NB4 (cell line): ENCODE results near the gene CXorf58.

Source experiments
- MYC ChIP-seq: IDR thresholded peaks from 2 replicates; pipeline ENCODE4 v1.6.1; 2011; ENCODE audit warnings: low read depth, low read length
- POLR2A ChIP-seq: IDR thresholded peaks from 2 replicates; pipeline ENCODE4 v1.6.1; 2011; ENCODE audit warnings: mild to moderate bottlenecking; ENCODE audit not compliant: insufficient read length; ENCODE audit errors: extremely low read depth
- TF ChIP-seq, protein P1 (sequence below): IDR thresholded peaks from one replicate; pipeline ENCODE4 v1.5.1; 2012; ENCODE audit warnings: low read depth, low read length
- TF ChIP-seq, protein P2 (sequence below): IDR thresholded peaks from 2 replicates; pipeline ENCODE4 v1.6.1; 2011; ENCODE audit warnings: low read depth, low read length

DNA sequence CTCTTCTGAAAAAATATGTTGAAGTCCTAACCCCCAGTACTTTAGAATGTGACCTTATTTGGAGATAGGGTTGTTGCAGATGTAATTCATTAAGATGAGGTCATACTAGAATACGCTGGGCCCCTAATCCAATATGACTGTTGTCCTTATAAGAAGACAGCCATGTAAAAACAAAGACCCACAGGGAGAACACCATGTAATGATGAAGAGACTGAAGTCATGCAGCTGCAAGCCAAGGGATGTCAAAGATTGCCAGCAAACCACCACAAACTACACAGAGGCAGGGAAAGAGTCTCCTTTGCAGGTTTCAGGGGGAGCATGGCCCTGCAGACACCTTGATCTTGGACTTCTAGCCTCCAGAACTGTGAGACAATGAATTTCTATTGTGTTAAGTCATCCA is 37.4 kb downstream of the CXorf58 start:
- TF ChIP-seq, protein P1, sequence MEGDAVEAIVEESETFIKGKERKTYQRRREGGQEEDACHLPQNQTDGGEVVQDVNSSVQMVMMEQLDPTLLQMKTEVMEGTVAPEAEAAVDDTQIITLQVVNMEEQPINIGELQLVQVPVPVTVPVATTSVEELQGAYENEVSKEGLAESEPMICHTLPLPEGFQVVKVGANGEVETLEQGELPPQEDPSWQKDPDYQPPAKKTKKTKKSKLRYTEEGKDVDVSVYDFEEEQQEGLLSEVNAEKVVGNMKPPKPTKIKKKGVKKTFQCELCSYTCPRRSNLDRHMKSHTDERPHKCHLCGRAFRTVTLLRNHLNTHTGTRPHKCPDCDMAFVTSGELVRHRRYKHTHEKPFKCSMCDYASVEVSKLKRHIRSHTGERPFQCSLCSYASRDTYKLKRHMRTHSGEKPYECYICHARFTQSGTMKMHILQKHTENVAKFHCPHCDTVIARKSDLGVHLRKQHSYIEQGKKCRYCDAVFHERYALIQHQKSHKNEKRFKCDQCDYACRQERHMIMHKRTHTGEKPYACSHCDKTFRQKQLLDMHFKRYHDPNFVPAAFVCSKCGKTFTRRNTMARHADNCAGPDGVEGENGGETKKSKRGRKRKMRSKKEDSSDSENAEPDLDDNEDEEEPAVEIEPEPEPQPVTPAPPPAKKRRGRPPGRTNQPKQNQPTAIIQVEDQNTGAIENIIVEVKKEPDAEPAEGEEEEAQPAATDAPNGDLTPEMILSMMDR, result no peak
- TF ChIP-seq, protein P2, sequence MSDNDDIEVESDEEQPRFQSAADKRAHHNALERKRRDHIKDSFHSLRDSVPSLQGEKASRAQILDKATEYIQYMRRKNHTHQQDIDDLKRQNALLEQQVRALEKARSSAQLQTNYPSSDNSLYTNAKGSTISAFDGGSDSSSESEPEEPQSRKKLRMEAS, result no peak
- TF ChIP-seq POLR2A, result no peak
- no peak for TF ChIP-seq MYC
